Raji (cell line): ENCODE results near the gene TNNT2.

ENCODE experiments used
- POLR2A ChIP-seq: IDR thresholded peaks from 2 replicates; pipeline ENCODE4 v1.6.1; 2011; ENCODE audit warnings: low read depth, low read length, control low read depth; ENCODE audit not compliant: insufficient read depth

Gene TNNT2

GRCh38 chr1:201371792-201372191 lies 5.7 kb downstream of the TNNT2 start:
- TF ChIP-seq POLR2A, result no peak

- TF ChIP-seq POLR2A, result no peak
These were observed 6.2 kb downstream of the TNNT2 start for GRCh38 chr1:201371276-201371675.

- TF ChIP-seq POLR2A, result no peak
These were observed 7.0 kb downstream of the TNNT2 start for GRCh38 chr1:201370500-201370899.

- no peak for TF ChIP-seq POLR2A
These were observed 8.3 kb downstream of the TNNT2 start for GRCh38 chr1:201369209-201369608.

GRCh38 chr1:201366696-201367095 lies 10.8 kb downstream of the TNNT2 start:
- no peak for TF ChIP-seq POLR2A

- TF ChIP-seq POLR2A, result no peak
These were observed 12.2 kb downstream of the TNNT2 start for GRCh38 chr1:201365251-201365650.

GRCh38 chr1:201364808-201365105 lies 12.7 kb downstream of the TNNT2 start:
- no peak for TF ChIP-seq POLR2A

GRCh38 chr1:201363467-201363866 lies 14.0 kb downstream of the TNNT2 start:
- TF ChIP-seq POLR2A, result no peak

- TF ChIP-seq POLR2A, result no peak
These were observed 14.6 kb downstream of the TNNT2 start for GRCh38 chr1:201362906-201363305.

GRCh38 chr1:201361652-201362504 lies 15.6 kb downstream of the TNNT2 start:
- TF ChIP-seq POLR2A, result no peak

GRCh38 chr1:201360901-201361651 lies 16.4 kb downstream of the TNNT2 start:
- no peak for TF ChIP-seq POLR2A

GRCh38 chr1:201360486-201360885 lies 17.0 kb downstream of the TNNT2 start:
- TF ChIP-seq POLR2A, result no peak

GRCh38 chr1:201359873-201360210 lies 17.6 kb downstream of the TNNT2 start:
- TF ChIP-seq POLR2A, result no peak

GRCh38 chr1:201359031-201359872 lies 18.2 kb downstream of the TNNT2 start:
- TF ChIP-seq POLR2A, result no peak

- no peak for TF ChIP-seq POLR2A
These were observed 18.9 kb downstream of the TNNT2 start for GRCh38 chr1:201358596-201358995.
